Brain pericyte (primary cell): ENCODE results near the gene LRRC4B.
"Not testable (repeated sequence)": the region's sequence is repeated elsewhere in the genome, so short reads cannot be mapped to it uniquely, and the experiment has no call there.

Experiments
- DNase-seq: peaks from one replicate; pipeline ENCODE4 v3.0.0-alpha.2; 2012; ENCODE audit warnings: low read depth, low spot score

The LRRC4B gene

GRCh38 chr19:50553134-50553703 lies 15.0 kb downstream of the LRRC4B start:
- DNase-seq: no peak

- DNase-seq: no peak
Measured at GRCh38 chr19:50552540-50552939, 15.7 kb downstream of the LRRC4B start.

GRCh38 chr19:50551715-50552187 lies 16.5 kb downstream of the LRRC4B start:
- no peak for DNase-seq

GRCh38 chr19:50551034-50551714 lies 17.1 kb downstream of the LRRC4B start:
- no peak for DNase-seq

GRCh38 chr19:50550594-50550966 lies 17.7 kb downstream of the LRRC4B start:
- DNase-seq: no peak

GRCh38 chr19:50549927-50550593 lies 18.2 kb downstream of the LRRC4B start:
- DNase-seq: no peak

- DNase-seq: no peak
Measured at GRCh38 chr19:50549059-50549926, 18.9 kb downstream of the LRRC4B start.

GRCh38 chr19:50548191-50549058 lies 19.8 kb downstream of the LRRC4B start:
- no peak for DNase-seq

- no peak for DNase-seq
Measured at GRCh38 chr19:50547385-50548190, 20.6 kb downstream of the LRRC4B start.

GRCh38 chr19:50546527-50547221 lies 21.6 kb downstream of the LRRC4B start:
- DNase-seq: no peak

- DNase-seq: no peak
Measured at GRCh38 chr19:50542943-50543342, 25.3 kb downstream of the LRRC4B start.

GRCh38 chr19:50537769-50538230 lies 30.4 kb downstream of the LRRC4B start:
- DNase-seq: no peak

GRCh38 chr19:50537306-50537685 lies 30.9 kb downstream of the LRRC4B start:
- DNase-seq: no peak

GRCh38 chr19:50536662-50537305 lies 31.5 kb downstream of the LRRC4B start:
- no peak for DNase-seq

GRCh38 chr19:50535672-50536187 lies 32.5 kb downstream of the LRRC4B start:
- DNase-seq: no peak

GRCh38 chr19:50534478-50534877 lies 33.8 kb downstream of the LRRC4B start:
- DNase-seq: no peak

GRCh38 chr19:50532952-50533351 lies 35.3 kb downstream of the LRRC4B start:
- DNase-seq: no peak

- DNase-seq: no peak
Measured at GRCh38 chr19:50531171-50531612, 37.0 kb downstream of the LRRC4B start.

GRCh38 chr19:50528052-50528451 lies 40.2 kb downstream of the LRRC4B start:
- not testable (repeated sequence) for DNase-seq
